GM06990 (cell line): ENCODE measurements around the gene KPNA6.

Experiments
- DNase-seq: peaks from one replicate; pipeline ENCODE4 v3.0.0-alpha.2; 2011; ENCODE audit not compliant: insufficient read length; ENCODE audit errors: extremely low read depth
- H3K27me3 ChIP-seq: replicated peaks from 2 replicates; pipeline ENCODE4 v1.6.0; 2011; ENCODE audit warnings: low read length; ENCODE audit not compliant: control insufficient read depth, insufficient read depth
- H3K36me3 ChIP-seq: 2 replicates; pipeline ENCODE4 v1.5.1; 2011; ENCODE audit warnings: low read length; ENCODE audit not compliant: control insufficient read depth, insufficient read depth
- H3K4me3 ChIP-seq: replicated peaks from 2 replicates; pipeline ENCODE4 v1.5.1; 2011; ENCODE audit warnings: low read depth, mild to moderate bottlenecking, control low read depth, low read length
- TF ChIP-seq, protein P1 (sequence below): IDR thresholded peaks from 2 replicates; pipeline ENCODE4 v1.5.1; 2011; ENCODE audit warnings: low read length, control low read depth, mild to moderate bottlenecking, inconsistent platforms; ENCODE audit not compliant: insufficient read depth, poor library complexity, severe bottlenecking

The KPNA6 gene

GRCh38 chr1:32198237-32199042, 90.6 kb downstream of the KPNA6 start:
- Histone ChIP-seq H3K36me3 (peaks cover 34% of the 10 kb centered on the region), H3K4me3 (no peak overlapping the region), H3K27me3 (no peaks in the 10 kb centered on the region)
- TF ChIP-seq, protein P1, sequence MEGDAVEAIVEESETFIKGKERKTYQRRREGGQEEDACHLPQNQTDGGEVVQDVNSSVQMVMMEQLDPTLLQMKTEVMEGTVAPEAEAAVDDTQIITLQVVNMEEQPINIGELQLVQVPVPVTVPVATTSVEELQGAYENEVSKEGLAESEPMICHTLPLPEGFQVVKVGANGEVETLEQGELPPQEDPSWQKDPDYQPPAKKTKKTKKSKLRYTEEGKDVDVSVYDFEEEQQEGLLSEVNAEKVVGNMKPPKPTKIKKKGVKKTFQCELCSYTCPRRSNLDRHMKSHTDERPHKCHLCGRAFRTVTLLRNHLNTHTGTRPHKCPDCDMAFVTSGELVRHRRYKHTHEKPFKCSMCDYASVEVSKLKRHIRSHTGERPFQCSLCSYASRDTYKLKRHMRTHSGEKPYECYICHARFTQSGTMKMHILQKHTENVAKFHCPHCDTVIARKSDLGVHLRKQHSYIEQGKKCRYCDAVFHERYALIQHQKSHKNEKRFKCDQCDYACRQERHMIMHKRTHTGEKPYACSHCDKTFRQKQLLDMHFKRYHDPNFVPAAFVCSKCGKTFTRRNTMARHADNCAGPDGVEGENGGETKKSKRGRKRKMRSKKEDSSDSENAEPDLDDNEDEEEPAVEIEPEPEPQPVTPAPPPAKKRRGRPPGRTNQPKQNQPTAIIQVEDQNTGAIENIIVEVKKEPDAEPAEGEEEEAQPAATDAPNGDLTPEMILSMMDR = no peak
- DNase-seq = no peak

DNA sequence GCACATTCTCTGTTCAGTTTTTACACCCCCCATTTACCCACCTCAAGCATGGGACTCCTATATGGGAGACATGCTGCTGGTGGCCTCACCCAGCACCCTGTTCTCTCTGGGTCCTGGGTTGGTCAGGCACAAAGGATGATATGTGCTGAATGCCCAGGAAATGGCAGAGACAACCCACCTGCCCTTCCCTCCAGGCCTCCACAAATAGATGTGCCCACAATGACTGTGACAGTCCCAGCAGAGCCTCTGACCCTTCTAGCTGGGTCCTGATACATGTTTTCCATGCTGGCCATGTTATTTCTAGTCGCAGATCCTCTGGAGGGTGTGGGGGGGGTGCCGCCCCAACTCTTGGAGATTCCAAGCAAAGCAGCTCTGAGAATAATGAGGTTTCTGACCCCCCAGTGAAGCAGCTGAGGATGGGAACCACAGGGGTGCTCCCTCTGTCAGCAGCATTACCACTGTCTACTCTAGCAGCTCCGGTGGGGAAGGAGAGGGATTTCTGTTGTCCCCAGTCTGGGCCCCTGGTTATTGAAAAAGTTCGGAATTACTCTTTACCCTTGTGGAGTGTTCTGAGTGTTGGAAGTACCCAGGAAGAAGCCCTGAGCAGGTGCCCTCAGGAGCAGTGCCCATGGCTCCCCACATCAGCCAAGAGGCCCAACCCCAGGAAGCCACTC, 91.3 kb downstream of the KPNA6 start:
- Histone ChIP-seq H3K27me3 (no peaks in the 10 kb centered on the region), H3K4me3 (no peak overlapping the region), H3K36me3 (peaks cover 33% of the 10 kb centered on the region)
- TF ChIP-seq, protein P1 = no peak
- DNase-seq = no peak

DNA sequence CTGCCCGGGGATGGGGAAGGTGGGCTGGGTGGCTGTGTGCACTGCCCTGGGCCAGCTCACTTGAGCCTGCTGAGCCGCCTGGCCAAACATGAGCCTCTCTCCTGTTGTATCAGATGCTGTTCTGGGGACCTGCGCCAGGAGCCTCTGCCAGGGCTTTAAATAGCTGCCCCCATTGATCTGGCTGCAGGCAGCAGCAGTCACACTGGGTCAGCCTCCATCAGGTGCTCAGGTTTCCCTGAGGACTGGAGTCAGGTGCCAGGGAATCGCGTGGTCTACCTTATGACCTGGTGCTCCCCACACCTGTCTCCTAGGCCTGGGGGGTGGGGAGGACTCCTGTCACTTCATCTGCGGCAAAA, 91.8 kb downstream of the KPNA6 start:
- H3K4me3 ChIP-seq = peak overlapping the region; percentile 68
- peaks cover 29% of the 10 kb centered on the region for H3K36me3 ChIP-seq

GRCh38 chr1:32200226-32201010, 92.6 kb downstream of the KPNA6 start, which contains the start of gene CCDC28B:
Gene CCDC28B, plus strand, starts transcription at chr1:32200595. Its CDS starts 1,341 bp downstream, at chr1:32201936.
- TF ChIP-seq, protein P1 = no peak
- Histone ChIP-seq H3K36me3 (peaks cover 22% of the 10 kb centered on the region), H3K27me3 (no peaks in the 10 kb centered on the region), H3K4me3 (peak within 1 kb of the TSS; percentile 68)
- peak; percentile 71 for DNase-seq

More for the DNA sequence above, 91.8 kb downstream of the KPNA6 start:
- no peak for DNase-seq
- H3K27me3 ChIP-seq = no peaks in the 10 kb centered on the region
- TF ChIP-seq, protein P1 = no peak

GRCh38 chr1:32201011-32201855, 93.4 kb downstream of the KPNA6 start:
- TF ChIP-seq, protein P1 = peak; percentile 18
- Histone ChIP-seq H3K27me3 (no peaks in the 10 kb centered on the region), H3K36me3 (peaks cover 15% of the 10 kb centered on the region), H3K4me3 (peak overlapping the region; percentile 68)
- peak; percentile 77 for DNase-seq
